HepG2 (cell line): Measurements from ENCODE around the gene PIP4K2C. TPM values are rescaled to one million over a fixed set of nuclear protein-coding genes. Genes with fewer than 3 reads are reported as not detected.

ENCODE experiments used
- CBX5 ChIP-seq: sonication (generic); formaldehyde crosslinking; IDR thresholded peaks from 2 replicates; pipeline ENCODE4 v1.4.0; 2020; ENCODE audit warnings: missing genetic modification reagents, borderline replicate concordance
- ELF4 ChIP-seq: sonication (generic); formaldehyde crosslinking; IDR thresholded peaks from 2 replicates; pipeline ENCODE4 v1.5.0; 2020; ENCODE audit warnings: missing genetic modification reagents, mild to moderate bottlenecking, moderate library complexity, borderline replicate concordance
- HDAC6 ChIP-seq: fragments of 200-600 bp; sonication (generic); IDR thresholded peaks from 2 replicates; pipeline ENCODE4 v1.7.0; 2017; ENCODE audit warnings: mild to moderate bottlenecking, antibody characterized with exemption, low read length, low read depth
- HNRNPLL ChIP-seq: fragments of 200-400 bp; formaldehyde crosslinking; IDR thresholded peaks from 2 replicates; pipeline ENCODE4 v1.6.1; 2017; ENCODE audit warnings: mild to moderate bottlenecking, low read depth, low read length; ENCODE audit not compliant: poor library complexity, severe bottlenecking
- HOXA9 ChIP-seq: sonication (generic); formaldehyde crosslinking; IDR thresholded peaks from 2 replicates; pipeline ENCODE4 v1.8.1; 2022; ENCODE audit warnings: missing genetic modification reagents, mild to moderate bottlenecking, moderate library complexity, borderline replicate concordance
- KLF16 ChIP-seq, 2 experiments: sonication (generic) in 1 of 2; formaldehyde crosslinking in 1 of 2; IDR thresholded peaks; 2 replicates each; pipeline versions ENCODE4 v1.6.1 to v1.8.0; 2016 to 2023; ENCODE audit warnings: missing genetic modification reagents in 2 of 2, missing compliant biosample characterization in 1 of 2
- KMT2B ChIP-seq: IDR thresholded peaks from 2 replicates; pipeline ENCODE4 v1.6.1; 2016; ENCODE audit warnings: missing genetic modification reagents, missing compliant biosample characterization
- TBP ChIP-seq: sonication (generic); formaldehyde crosslinking; IDR thresholded peaks from 2 replicates; pipeline ENCODE4 v1.5.0; 2020; ENCODE audit warnings: missing genetic modification reagents
- ZKSCAN5 ChIP-seq: sonication (generic); formaldehyde crosslinking; IDR thresholded peaks from 2 replicates; pipeline ENCODE4 v1.5.1; 2020; ENCODE audit warnings: mild to moderate bottlenecking, missing genetic modification reagents
- ZNF749 ChIP-seq: sonication (generic); formaldehyde crosslinking; IDR thresholded peaks from 2 replicates; pipeline ENCODE4 v1.8.0; 2022; ENCODE audit warnings: mild to moderate bottlenecking, missing genetic modification reagents, moderate library complexity, borderline replicate concordance
- polyA plus RNA-seq, 8 experiments: library from polyadenylated mRNA; depleted of rRNA in 3 of 8; stranded (reverse) in 7 of 8; unstranded in 1 of 8; fragments of >200 nt; fragmentation: Illumina TruSeq in 4 of 8; extraction: Trizol in 4 of 8; gene quantifications; 2 replicates each; pipeline versions ENCODE4 v1.2.1 to v1.2.3, GENCODE V29; 2011 to 2016; ENCODE audit warnings: low read depth in 4 of 8, missing spikeins in 1 of 8, mixed read lengths in 1 of 8; ENCODE audit not compliant: insufficient read depth in 1 of 8
- total RNA-seq, 5 experiments: library from RNA; depleted of rRNA; stranded (reverse); fragments of >200 nt; fragmentation: Illumina TruSeq; extraction: Trizol; gene quantifications; 2 replicates each; pipeline ENCODE4 v1.2.3, GENCODE V29; 2016; ENCODE audit warnings: low read depth in 1 of 5
- TF ChIP-seq, protein P1 (sequence below): sonication (generic); formaldehyde crosslinking; IDR thresholded peaks from 2 replicates; pipeline ENCODE4 v1.5.1; 2020; ENCODE audit warnings: missing genetic modification reagents, mild to moderate bottlenecking, borderline replicate concordance
- TF ChIP-seq, protein P2 (sequence below): IDR thresholded peaks from 2 replicates; pipeline ENCODE4 v1.6.1; 2018; ENCODE audit warnings: missing genetic modification reagents
- TF ChIP-seq, protein P3 (sequence below): sonication (generic); formaldehyde crosslinking; conservative IDR thresholded peaks from 2 replicates; pipeline ENCODE4 v1.4.0; 2020; ENCODE audit warnings: missing genetic modification reagents
- TF ChIP-seq, protein P4 (sequence below): sonication (generic); formaldehyde crosslinking; IDR thresholded peaks from 2 replicates; pipeline ENCODE4 v1.5.0; 2020; ENCODE audit warnings: missing genetic modification reagents, mild to moderate bottlenecking, borderline replicate concordance
- TF ChIP-seq, protein P5 (sequence below): sonication (generic); formaldehyde crosslinking; IDR thresholded peaks from 2 replicates; pipeline ENCODE4 v1.4.0; 2020; ENCODE audit warnings: mild to moderate bottlenecking, missing genetic modification reagents
- TF ChIP-seq, protein P6 (sequence below): sonication (generic); formaldehyde crosslinking; IDR thresholded peaks from 2 replicates; pipeline ENCODE4 v1.8.0; 2022; ENCODE audit warnings: missing genetic modification reagents, mild to moderate bottlenecking, inconsistent platforms, borderline replicate concordance
- TF ChIP-seq, protein P7 (sequence below): sonication (generic); formaldehyde crosslinking; IDR thresholded peaks from 2 replicates; pipeline ENCODE4 v1.5.0; 2020; ENCODE audit warnings: mild to moderate bottlenecking, low read depth, missing genetic modification reagents, borderline replicate concordance

PIP4K2C gene
- total and polyA plus RNA-seq, 2 of the 13 experiments (the other 11 are each of a cell fraction or from before 2014, with no cell fraction given): 23.3 to 26.4 TPM

DNA sequence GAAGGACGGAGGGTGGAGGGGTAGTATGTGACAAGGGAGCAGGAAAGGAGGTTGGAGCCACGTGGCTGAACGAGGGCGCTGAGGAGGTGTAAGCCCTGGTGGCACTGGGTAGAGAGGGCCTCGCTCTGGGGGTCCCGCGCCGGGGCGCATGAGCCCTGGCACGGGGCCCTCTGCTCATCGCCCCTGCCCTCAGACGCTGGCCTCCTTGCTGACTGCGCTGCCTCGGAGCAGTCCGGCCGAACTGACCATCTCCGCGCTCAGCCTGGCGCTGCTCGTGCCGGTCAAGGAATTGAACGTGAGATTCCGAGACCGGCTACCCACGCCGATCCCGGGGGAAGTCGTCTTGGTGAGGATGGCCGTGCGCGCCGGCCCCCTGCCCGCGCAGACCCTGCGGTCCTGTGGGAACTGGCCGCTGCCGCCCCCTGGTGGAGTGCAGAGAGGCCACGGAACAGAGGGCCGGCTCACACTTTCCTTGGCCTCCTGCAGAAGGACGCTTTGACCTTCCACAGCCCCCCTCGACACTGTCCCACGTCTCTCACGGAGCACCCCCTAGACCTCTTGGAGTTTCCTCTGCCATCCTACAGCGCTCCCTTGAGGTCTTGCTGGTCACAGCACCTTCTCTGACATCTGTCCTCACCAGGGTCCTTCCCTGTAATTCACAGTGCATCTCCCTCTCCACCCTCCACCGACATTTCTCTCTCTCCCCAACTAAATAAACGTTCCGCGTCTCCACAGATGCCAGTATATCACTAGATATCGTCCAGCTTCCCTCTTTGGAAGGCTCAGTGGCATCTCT lies 30.7 kb downstream of the PIP4K2C start (continued):
- TF ChIP-seq HDAC6 (no peak), ELF4 (no peak), ZNF749 (peak; percentile 51; the same call in 1 of the 2 replicates), ZKSCAN5 (CRISPR knock-in tag) (no peak), TBP (CRISPR knock-in tag) (0 out of 2 replicates have a peak, but pooled peaks have one; percentile 49), CBX5 (CRISPR knock-in tag) (peak; percentile 48; the same call in 1 of the 2 replicates), HOXA9 (CRISPR knock-in tag) (no peak), KLF16 (CRISPR knock-in tag; IDR thresholded peaks at IDR 0.05) (no peak), HNRNPLL (peak; percentile 49), KMT2B (CRISPR knock-in tag) (peak; percentile 23; the same call in 1 of the 2 replicates)
- TF ChIP-seq, protein P1, sequence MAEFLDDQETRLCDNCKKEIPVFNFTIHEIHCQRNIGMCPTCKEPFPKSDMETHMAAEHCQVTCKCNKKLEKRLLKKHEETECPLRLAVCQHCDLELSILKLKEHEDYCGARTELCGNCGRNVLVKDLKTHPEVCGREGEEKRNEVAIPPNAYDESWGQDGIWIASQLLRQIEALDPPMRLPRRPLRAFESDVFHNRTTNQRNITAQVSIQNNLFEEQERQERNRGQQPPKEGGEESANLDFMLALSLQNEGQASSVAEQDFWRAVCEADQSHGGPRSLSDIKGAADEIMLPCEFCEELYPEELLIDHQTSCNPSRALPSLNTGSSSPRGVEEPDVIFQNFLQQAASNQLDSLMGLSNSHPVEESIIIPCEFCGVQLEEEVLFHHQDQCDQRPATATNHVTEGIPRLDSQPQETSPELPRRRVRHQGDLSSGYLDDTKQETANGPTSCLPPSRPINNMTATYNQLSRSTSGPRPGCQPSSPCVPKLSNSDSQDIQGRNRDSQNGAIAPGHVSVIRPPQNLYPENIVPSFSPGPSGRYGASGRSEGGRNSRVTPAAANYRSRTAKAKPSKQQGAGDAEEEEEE: no peak
- TF ChIP-seq, protein P2, sequence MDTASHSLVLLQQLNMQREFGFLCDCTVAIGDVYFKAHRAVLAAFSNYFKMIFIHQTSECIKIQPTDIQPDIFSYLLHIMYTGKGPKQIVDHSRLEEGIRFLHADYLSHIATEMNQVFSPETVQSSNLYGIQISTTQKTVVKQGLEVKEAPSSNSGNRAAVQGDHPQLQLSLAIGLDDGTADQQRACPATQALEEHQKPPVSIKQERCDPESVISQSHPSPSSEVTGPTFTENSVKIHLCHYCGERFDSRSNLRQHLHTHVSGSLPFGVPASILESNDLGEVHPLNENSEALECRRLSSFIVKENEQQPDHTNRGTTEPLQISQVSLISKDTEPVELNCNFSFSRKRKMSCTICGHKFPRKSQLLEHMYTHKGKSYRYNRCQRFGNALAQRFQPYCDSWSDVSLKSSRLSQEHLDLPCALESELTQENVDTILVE (CRISPR knock-in tag): no peak
- TF ChIP-seq, protein P3, sequence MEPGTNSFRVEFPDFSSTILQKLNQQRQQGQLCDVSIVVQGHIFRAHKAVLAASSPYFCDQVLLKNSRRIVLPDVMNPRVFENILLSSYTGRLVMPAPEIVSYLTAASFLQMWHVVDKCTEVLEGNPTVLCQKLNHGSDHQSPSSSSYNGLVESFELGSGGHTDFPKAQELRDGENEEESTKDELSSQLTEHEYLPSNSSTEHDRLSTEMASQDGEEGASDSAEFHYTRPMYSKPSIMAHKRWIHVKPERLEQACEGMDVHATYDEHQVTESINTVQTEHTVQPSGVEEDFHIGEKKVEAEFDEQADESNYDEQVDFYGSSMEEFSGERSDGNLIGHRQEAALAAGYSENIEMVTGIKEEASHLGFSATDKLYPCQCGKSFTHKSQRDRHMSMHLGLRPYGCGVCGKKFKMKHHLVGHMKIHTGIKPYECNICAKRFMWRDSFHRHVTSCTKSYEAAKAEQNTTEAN: 0 out of 2 replicates have a peak, but pooled peaks have one; percentile 18
- TF ChIP-seq, protein P4, sequence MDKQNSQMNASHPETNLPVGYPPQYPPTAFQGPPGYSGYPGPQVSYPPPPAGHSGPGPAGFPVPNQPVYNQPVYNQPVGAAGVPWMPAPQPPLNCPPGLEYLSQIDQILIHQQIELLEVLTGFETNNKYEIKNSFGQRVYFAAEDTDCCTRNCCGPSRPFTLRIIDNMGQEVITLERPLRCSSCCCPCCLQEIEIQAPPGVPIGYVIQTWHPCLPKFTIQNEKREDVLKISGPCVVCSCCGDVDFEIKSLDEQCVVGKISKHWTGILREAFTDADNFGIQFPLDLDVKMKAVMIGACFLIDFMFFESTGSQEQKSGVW: no peak
- TF ChIP-seq, protein P5, sequence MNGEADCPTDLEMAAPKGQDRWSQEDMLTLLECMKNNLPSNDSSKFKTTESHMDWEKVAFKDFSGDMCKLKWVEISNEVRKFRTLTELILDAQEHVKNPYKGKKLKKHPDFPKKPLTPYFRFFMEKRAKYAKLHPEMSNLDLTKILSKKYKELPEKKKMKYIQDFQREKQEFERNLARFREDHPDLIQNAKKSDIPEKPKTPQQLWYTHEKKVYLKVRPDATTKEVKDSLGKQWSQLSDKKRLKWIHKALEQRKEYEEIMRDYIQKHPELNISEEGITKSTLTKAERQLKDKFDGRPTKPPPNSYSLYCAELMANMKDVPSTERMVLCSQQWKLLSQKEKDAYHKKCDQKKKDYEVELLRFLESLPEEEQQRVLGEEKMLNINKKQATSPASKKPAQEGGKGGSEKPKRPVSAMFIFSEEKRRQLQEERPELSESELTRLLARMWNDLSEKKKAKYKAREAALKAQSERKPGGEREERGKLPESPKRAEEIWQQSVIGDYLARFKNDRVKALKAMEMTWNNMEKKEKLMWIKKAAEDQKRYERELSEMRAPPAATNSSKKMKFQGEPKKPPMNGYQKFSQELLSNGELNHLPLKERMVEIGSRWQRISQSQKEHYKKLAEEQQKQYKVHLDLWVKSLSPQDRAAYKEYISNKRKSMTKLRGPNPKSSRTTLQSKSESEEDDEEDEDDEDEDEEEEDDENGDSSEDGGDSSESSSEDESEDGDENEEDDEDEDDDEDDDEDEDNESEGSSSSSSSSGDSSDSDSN (CRISPR knock-in tag): peak; percentile 53
- TF ChIP-seq, protein P6, sequence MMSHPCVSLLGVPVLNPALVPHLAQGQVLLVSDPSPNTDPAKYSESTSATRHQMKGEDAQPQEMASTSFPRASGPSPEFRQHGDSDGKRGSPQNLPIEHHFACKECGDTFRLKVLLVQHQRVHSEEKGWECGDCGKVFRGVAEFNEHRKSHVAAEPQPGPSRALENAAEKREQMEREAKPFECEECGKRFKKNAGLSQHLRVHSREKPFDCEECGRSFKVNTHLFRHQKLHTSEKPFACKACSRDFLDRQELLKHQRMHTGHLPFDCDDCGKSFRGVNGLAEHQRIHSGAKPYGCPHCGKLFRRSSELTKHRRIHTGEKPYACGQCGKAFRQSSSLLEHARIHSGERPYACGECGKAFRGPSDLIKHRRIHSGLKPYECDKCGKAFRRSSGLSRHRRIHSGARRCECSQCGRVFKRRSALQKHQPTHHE (CRISPR knock-in tag): 0 out of 2 replicates have a peak, but pooled peaks have one; percentile 37
- TF ChIP-seq, protein P7, sequence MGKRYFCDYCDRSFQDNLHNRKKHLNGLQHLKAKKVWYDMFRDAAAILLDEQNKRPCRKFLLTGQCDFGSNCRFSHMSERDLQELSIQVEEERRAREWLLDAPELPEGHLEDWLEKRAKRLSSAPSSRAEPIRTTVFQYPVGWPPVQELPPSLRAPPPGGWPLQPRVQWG (CRISPR knock-in tag): no peak
